Fibroblast of the conjunctiva (primary cell): ENCODE results near the gene FFAR3.

ENCODE experiments used
- DNase-seq: peaks from one replicate; pipeline ENCODE4 v3.0.0-alpha.2; 2010; ENCODE audit warnings: low read depth

The FFAR3 gene

DNA sequence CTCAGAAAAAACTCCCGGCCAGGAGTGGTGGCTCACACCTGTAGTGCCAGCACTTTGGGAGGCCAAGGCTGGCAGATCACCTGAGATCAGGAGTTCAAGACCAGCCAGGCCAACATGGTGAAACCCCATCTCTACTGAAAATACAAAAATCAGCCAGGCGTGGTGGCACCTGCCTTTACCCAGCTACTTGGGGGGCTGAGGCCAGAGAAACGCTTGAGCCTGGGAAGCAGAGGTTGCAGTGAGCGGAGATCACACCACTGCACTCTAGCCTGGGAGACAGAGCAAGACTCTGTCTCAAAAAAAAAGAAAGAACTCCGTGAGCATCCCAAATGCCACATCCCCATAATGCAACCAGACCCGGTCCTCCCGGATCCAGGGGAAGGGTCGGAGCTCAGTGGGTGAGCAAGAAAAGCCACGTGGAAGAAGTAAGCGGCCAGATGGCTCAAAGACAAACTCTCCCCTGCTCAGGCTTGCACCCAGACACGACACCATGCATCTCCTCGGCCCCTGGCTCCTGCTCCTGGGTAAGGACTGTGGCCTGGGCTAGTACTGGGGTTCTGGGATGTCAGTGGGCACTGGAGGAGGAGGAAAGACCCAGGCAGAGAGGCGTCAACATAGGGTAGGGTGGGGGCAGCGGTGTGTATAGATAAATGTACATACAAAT is 26.6 kb upstream of the FFAR3 start:
- no peak for DNase-seq

DNA sequence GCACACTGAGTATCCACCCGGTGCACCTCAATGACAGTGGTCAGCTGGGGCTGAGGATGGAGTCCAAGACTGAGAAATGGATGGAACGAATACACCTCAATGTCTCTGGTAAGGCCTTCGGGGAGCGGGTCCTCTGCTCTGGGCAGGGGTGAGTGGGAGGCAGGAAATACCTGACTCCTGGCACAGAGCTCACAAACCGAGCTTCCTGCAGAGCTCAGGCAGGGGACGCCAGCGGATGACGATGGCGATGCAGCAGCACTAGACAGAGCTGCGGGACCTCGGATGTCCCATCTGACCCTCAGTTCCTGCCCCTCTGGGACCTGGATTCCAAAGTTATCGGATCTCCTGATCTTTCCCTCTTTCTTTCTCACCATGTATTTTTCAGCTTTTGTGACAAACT is 25.4 kb upstream of the FFAR3 start:
- DNase-seq = no peak

- no peak for DNase-seq
These were observed 24.0 kb upstream of the FFAR3 start for GRCh38 chr19:35334144-35334753.

DNA sequence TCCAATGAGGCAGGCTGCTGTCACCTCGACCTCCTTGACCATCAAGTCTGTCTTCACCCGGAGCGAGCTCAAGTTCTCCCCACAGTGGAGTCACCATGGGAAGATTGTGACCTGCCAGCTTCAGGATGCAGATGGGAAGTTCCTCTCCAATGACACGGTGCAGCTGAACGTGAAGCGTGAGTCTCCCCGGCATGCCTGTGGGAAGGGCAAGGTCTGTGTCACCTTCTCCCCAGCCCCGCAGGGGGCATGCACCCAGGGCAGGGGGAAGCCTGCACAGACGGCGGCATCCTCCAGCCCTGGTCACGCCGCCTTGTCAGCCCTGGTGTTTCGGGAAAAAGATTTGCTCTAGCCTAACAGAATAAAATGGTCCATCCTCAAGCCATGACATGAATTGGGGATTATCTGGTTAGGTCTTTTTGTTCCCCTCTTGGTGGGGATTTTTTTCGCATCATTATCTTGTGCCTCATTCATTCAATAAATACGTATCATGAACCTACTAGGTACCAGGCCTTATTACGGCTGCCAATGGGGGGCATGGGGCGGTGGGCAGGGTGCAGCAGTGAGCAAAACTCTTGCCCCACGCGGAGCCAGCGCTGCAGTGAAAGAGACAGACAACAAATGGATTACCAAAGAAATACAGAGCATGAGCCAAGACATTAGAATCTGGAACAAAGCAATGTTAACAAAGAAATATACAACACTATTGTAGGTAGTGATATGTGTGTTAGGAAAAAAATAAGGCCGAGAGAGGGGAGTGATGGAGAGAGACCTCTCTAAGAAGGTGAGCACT is 21.9 kb upstream of the FFAR3 start:
- DNase-seq = no peak

DNA sequence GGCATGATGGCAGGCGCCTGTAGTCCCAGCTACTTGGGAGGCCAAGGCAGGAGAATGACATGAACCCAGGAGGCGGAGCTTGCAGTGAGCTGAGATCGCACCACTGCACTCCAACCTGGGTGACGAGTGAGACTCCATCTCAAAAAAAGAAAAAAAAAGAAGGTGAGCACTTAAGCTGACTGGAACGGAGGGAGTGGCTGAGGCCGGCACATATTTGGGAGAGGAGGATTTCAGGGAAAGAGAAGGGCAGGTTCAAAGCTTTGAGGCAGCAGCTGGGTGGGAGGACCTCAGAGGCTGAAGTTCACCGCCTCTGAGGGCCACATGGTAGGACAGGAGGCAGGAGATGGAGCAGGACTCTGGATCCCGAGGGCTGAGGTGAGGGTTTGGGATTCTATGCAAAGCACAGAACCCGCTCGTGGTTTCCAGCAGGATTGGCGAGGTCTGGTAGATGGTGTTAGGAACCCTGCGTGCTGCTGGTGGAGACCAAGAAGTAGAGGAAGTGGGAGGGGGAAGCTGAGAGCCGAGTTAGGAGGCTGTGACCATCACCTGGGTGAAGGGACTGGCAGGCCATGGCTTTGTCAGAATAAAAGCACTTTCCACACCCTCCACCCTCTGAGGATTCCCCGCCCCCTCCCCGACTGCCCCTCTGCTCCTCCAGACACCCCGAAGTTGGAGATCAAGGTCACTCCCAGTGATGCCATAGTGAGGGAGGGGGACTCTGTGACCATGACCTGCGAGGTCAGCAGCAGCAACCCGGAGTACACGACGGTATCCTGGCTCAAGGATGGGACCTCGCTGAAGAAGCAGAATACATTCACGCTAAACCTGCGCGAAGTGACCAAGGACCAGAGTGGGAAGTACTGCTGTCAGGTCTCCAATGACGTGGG is 20.9 kb upstream of the FFAR3 start:
- no peak for DNase-seq

DNA sequence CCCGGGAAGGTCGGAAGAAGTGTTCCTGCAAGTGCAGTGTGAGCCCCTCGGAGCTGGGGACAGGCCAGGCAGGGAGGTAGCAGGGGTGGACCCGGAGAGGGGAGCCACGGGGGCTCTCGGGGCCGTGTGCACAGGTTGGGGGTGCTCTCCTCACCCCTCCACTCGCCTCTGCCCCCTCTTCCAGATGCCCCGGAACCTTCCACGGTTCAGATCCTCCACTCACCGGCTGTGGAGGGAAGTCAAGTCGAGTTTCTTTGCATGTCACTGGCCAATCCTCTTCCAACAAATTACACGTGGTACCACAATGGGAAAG is 20.3 kb upstream of the FFAR3 start:
- DNase-seq = no peak

GRCh38 chr19:35340431-35340830 is 17.8 kb upstream of the FFAR3 start:
- DNase-seq = no peak

- DNase-seq = no peak
These were observed 17.3 kb upstream of the FFAR3 start for GRCh38 chr19:35341006-35341405.

GRCh38 chr19:35341565-35342225 is 16.6 kb upstream of the FFAR3 start:
- DNase-seq = no peak

DNA sequence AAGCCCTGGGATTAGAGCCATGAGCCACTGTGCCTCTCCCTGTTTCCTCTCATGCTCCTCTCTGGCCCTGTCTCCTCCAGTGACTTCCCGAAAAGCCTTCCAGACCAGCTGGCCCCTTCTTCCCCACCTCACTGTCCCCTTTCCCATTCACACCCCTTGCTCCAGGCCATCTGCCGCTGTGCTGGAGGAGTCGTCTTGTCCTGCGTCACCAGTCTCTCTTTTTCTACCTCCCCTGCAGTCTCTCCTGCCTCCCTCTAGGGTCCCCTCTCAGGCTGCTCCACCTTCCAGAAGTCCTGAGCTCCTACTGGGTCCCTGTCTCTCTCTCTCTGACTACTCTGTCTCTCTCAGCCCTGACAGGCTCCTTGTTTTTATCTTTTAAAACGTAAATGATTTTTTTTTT is 15.8 kb upstream of the FFAR3 start:
- DNase-seq = no peak

GRCh38 chr19:35344511-35345031 is 13.7 kb upstream of the FFAR3 start:
- DNase-seq = no peak

GRCh38 chr19:35345671-35346111 is 12.6 kb upstream of the FFAR3 start:
- no peak for DNase-seq

DNA sequence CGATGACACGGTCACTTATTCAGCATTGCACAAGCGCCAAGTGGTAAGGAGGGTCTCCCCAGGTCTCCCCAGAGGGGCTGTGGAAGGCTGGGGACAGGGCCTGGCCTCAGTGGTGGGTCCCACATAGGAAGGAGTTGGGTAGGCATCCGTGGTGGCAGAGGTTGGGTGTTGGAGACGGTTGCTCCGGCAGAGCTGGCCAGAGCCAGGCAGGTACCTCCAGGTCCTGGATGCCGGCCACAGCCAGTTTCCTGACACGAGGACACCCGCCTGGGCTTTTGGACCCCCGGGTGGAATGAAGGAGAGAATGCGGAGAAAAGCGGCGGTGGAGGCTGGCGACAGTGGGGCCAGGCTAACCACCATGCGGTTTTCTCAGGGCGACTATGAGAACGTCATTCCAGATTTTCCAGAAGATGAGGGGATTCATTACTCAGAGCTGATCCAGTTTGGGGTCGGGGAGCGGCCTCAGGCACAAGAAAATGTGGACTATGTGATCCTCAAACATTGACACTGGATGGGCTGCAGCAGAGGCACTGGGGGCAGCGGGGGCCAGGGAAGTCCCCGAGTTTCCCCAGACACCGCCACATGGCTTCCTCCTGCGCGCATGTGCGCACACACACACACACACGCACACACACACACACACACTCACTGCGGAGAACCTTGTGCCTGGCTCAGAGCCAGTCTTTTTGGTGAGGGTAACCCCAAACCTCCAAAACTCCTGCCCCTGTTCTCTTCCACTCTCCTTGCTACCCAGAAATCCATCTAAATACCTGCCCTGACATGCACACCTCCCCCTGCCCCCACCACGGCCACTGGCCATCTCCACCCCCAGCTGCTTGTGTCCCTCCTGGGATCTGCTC is 11.8 kb upstream of the FFAR3 start:
- DNase-seq = no peak

DNA sequence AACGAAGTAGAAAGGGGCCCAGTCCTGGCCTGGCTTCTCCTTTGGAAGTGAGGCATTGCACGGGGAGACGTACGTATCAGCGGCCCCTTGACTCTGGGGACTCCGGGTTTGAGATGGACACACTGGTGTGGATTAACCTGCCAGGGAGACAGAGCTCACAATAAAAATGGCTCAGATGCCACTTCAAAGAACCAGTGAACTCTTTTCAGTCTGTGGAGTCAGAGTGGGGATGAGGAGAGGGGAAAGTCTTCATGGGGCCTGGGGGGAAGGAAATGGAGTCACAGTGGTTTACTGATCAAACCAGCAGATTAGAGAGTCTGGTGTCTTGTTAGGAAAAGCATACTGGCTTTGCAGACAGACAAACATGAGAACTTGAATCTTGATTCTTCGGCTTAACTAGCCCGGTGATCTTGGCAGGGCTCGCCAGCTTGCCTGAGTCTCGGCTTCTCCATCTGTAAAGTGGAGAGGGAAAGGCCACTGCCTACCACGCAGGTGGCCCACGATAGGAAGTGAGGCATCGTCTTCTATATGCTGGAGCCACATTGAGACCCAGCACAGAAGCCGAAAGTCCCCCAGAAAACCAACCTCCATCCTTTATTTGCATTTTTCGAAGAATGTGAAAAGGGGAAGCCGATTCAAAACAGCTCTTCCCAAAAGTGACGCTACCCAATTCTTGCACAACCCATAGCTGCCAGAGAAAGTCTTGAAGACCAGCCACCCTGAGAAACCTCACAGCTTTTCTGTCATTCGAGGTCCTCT is 10.9 kb upstream of the FFAR3 start, which contains the start of gene FFAR1:
FFAR1 (plus strand) TSS at position 732 of the 759 bp plus-strand sequence. CDS start 3,650 bp downstream, outside the sequence.
- DNase-seq = no peak

DNA sequence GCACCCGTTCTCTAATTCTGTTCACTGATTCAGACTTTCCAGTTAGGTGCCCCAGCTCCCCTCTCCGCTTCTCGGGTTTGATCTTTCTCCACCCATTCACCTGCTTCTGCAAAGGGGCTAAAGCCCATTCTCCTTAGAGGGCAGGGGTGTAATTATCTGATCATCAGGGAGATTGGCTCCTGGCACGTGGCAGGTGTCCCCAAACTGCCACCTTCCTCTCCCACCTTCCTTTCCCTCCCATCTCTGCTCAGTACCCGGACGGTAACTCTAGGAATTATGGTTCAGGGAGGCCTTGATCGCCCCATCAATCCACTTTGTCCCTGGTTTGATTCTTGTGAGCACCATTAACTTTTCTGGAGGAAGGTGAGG is 10.3 kb upstream of the FFAR3 start:
- DNase-seq = no peak

- DNase-seq = no peak
These were observed 9.2 kb upstream of the FFAR3 start for GRCh38 chr19:35348911-35349611.

- DNase-seq = no peak
These were observed 8.4 kb upstream of the FFAR3 start for GRCh38 chr19:35349614-35350521.

DNA sequence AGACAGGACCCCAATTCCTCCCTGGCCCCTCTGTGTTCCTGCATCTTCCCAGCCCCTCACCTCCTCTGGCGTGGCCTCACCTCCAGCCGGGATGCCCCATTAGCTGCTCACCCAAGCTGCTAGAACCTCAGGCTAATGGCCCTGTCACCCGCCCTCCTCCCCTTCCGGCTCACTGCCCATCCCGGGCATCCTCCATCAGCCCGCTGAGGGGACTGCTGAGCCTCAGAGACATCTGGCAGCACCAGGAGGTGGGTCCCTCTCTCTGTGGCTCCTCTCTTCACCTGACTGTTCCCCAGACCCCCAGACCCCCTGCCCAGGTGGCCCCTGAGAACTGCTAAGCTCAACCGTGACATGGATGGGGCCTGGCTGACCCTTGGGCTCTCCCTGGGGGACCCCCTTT is 7.7 kb upstream of the FFAR3 start:
- DNase-seq = no peak
